ENCODE measurements around the gene CHST4.
"Not testable (repeated sequence)": the region's sequence is repeated elsewhere in the genome, so short reads cannot be mapped to it uniquely, and the experiment has no call there.

The CHST4 gene

DNA sequence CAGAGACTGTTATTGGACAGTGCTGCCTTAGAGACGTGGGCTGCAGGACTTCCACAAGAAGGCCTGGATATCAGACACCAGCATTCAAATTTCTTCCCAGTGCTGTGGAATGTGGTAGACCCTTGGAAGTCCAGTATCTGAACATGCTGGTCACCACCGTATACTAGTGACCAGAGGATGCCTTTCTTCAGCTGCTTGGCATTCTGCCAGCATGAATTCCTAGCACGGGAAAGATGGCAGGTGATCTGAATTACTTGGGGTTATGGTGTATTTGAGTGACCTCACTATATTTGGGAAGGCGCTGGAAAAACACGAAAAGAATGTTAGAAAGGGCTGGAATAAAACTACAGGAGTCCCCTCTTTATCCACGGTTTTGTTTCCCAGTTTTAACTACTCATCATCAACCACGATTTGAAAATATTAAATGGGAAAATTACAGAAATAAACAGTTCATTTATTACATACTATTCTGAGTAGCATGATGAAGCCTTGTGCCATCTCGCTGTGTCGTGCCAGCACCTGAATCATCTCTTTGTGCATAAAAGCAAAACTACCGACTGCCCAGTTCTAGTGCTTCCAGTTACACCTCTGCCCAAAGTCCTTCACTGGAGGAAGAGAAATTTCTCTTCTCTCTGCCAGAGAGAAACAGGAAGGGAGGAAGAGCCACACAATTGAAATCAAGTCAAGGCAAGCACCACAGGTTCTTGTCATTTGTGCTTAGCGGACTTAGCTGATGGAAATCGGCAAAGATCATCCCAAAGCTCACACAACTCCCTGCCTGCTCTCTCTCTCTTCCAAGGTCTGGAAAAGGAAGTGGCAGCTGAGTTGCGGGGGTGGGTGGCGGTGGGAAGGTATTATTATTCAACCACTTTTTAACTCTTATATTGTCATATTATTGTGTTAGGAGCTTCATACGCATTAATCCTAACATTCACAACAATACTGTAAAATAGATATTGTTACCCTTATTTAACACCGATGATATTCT lies 1.4 kb upstream of the CHST4 start:
- no peak for DNase-seq

DNA sequence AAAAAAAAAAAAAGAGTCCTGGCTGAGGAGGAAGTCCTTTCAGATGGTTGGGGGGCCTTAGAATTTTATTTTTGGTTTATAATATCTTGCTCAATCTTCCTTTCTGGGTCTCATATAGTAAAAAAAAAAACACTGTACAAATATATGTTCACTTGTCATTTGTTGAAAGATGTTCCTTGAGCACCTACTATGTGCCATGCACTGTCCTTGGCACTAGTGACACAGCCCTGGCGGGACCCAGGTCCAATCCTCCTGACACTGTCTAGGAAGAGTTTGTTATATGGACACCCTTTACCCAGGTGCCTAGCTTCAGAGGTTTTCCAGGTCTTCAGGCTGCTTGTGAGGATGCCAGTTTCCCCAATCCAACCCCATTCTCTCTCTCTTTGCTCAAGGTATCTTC lies 2.0 kb downstream of the CHST4 start:
- DNase-seq, result no peak

DNA sequence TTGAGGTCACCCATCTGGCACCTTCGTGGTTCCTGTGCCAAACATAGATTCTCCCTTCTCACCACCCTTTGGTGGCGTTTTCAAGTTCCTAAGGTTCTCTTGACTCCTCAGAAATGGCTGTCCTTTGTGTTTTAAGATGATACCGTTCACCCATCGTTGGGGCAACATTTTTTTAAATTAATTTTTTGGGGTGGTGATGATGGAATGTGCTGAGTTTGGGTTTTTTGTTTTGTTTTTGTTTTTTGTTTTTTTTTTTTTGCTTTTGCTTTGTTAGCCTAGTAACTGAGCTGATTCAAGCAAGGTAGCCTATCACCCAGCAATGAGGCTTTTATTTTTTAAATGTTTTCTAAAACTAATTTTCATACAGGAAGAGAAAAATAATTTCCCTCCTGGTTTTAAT lies 2.6 kb downstream of the CHST4 start:
- no peak for DNase-seq

DNA sequence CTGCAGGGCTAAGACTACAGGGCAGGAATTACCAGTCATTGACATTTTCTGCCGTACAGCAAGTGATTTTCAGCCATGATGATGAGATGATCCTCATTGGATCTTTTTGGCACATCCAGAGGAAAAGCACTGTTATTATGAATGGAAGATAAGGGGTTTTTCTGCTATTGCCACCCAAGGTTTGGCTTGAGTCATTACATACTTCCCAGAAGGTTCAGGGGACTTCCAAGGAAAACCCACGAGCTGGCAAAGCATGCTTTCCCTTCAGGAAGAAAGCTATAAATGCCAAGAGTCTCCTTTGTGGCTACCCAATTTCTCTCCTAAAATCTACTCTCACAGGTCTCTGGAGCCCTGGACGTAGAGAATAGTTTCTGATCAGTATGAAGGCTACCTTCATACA lies 6.1 kb downstream of the CHST4 start:
- DNase-seq, result no peak

DNA sequence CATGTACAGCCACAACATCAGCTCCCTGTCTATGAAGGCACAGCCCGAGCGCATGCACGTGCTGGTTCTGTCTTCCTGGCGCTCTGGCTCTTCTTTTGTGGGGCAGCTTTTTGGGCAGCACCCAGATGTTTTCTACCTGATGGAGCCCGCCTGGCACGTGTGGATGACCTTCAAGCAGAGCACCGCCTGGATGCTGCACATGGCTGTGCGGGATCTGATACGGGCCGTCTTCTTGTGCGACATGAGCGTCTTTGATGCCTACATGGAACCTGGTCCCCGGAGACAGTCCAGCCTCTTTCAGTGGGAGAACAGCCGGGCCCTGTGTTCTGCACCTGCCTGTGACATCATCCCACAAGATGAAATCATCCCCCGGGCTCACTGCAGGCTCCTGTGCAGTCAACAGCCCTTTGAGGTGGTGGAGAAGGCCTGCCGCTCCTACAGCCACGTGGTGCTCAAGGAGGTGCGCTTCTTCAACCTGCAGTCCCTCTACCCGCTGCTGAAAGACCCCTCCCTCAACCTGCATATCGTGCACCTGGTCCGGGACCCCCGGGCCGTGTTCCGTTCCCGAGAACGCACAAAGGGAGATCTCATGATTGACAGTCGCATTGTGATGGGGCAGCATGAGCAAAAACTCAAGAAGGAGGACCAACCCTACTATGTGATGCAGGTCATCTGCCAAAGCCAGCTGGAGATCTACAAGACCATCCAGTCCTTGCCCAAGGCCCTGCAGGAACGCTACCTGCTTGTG lies 10.7 kb downstream of the CHST4 start:
- DNase-seq, result no peak

DNA sequence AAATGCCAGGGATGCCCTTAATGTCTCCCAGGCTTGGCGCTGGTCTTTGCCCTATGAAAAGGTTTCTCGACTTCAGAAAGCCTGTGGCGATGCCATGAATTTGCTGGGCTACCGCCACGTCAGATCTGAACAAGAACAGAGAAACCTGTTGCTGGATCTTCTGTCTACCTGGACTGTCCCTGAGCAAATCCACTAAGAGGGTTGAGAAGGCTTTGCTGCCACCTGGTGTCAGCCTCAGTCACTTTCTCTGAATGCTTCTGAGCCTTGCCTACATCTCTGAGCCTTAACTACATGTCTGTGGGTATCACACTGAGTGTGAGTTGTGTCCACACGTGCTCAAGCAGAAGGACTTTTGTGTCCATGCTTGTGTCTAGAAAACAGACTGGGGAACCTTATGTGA lies 11.4 kb downstream of the CHST4 start:
- no peak for DNase-seq

DNA sequence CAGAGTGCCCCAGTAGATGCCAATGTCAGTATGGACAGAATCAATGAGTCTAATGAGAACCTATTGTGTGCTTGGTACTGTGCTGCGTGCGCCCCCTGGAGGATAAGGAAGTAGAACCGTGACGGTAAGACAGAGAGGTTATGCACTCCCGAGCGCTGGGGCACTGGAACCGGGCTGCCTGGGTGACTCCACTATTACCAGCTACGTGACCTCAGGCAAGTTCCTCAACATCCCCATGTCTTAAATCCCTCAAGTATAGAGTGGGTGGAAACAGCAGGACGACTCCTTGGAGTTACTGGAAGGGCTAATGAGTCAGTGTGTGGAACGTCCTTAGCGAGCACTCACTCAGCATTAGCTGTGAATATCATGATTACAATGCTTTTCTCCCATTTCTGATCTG lies 16.2 kb downstream of the CHST4 start:
- DNase-seq, result no peak

DNA sequence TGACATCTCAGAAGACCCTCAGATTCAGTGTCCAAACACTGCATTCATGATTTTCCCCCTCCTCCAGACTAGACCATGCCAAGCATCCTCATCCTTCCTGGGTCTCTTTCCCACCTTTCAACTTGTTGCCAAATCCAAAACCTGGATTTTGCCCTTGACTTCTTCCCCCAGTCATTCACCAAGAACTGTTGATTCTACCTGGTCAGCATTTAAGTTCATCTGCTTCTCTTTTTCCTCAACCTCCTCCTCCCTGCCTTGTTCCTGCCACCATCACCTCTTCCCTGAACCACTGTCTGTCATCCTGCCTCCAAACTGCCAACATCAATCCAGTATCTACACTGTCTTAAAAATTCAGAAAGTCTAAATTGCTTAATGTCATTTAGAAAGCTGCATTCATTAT lies 20.9 kb downstream of the CHST4 start:
- no peak for DNase-seq

DNA sequence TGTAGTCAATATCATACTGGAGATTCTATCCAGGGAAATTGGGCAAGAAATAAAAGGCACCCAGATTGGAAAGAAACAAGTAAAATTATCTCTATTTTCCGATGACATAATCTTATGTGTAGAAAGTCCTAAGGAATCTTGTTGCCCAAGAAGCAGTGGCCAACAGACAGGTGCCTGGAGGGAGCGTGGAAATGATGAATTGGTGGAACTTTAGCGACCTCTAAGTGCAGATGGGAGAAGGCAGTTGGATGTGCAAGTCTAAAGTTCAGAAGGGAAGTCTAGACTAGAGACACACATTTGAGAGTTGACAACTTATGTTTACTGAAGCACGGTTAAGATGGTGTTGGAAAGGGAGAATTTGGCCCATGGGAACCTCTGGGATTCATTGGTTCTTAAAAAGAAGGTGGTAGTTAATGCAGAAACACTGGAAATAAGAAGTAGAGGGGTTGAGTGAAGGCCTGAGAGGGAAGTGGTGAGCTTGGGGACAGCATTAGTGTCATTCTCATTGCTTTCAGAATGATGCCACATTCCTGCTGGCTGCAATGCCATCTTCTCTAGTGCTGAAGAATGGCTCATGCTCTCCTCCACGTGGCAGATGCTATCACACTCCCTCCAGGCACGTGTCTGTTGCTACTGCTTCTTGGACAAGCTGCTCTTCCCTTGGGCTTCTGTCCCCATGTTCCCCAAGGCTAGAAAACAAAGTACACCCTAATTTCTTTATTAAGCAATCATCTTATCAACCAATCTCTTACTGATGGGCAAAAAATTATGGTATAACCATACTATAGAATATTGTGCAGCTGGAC lies 26.7 kb downstream of the CHST4 start:
- no peak for DNase-seq

DNA sequence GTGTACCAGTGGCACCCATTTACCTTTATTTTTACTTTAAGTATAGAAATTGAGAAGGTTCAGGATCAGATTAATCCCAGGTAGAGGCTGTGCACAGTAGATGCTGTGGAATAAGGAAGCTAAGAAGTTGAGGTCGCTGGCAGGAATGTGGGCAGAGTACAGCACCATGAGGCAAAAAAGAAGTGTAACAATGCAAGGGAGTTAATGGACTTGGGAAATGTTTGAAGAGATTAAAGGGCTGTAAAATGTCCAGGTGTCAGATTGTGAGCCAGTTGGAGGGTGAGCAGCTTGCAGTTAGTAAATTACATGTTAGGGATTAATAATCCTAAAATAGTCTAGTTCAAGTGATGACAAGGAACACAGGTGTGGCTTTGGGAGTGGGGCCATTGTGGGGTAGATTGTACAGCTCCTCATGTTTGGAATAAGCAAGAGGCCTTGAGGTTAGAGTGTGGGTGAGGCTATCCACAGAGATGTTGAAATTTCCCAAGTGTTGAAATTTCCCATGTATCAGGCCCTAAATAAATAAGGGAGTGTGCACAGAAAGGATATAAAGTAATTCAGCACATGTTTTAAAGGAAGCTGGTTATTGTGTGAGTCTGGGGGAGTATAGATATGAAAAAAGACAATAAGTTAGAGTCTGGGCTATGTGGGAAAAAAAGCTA lies 29.1 kb downstream of the CHST4 start:
- no peak for DNase-seq

DNA sequence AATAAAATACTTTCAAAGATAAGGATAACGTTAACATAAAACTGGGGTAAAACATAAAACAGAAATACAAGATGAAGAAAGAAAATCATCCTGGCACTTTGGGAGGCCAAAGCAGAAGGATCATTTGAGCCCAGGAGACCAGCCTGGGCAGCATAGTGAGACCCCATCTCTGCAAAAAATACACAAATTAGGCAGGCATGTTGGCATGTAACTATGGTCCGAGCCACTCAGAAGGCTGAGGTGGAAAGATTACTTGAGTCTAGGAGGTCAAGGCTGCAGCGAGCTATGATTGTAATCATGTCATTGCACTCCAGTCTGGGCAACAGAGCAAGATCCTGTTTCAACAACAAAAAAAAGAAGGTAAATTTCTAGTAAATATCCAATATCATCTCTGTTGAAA lies 31.1 kb downstream of the CHST4 start:
- no peak for DNase-seq

DNA sequence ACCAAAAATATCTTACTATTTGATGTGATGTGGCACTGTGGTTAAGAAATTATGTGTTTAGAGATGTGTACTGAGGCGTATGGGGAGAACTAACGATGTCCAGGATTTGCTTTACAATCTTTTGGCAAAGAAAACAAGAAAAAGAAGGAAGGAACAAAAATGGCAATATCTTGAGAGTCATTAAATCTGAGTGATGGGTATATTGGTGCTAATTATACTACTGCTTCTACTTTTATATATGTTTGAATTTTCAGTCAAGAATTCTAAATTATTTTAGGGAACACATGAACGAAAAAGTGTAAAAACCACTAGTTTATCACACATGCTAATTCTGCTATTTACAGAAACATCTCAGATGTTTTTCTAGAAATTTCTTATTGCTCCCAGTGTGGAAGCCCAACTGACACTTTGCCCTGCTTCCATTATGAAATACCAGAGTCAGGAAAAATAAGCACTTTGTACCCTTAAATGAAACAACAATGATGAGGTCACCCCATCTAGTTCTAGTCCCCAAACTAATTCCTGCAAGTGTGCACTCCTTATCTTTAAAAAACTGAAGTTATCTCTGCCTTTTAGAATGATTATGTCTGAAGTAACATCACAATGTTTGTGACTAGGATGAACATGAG lies 31.8 kb downstream of the CHST4 start:
- DNase-seq, result no peak

DNA sequence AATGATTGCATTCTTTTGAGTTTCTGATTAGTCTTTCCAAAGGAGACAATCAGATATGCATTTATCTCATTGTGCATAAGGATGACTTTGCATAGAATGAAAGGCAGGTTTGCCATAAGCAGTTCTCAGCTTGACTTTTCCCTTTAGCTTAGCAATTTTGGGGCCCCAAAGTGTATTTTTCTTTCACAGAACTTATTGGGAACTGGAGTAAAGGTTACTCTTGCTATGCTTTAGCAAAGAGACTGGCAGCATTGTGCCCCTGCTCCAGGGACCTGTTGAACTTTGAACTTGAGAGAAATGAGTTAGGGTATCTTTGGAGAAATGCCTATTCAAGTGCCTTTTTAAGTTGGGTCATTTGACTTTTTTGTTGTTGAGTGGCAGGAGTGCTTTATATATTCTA lies 33.6 kb downstream of the CHST4 start:
- no peak for DNase-seq

DNA sequence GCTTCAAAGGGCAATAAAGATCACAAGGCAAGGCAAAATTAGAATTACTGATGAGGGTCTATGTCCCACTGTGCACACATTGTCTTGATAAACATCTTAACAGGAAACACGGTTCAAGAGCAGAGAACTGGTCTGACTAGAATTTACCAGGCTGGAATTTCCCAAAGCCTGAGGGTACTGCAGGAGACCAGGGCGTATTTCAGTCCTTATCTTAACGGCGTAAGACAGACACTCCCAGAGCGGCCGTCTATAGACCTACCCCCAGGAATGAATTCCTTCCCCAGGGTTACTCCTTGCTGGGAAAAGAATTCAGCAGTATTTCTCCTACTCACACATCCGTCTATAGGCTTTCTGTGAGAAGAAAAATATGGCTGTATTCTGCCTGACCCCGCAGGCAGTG lies 35.7 kb downstream of the CHST4 start:
- DNase-seq, result not testable (repeated sequence)

DNA sequence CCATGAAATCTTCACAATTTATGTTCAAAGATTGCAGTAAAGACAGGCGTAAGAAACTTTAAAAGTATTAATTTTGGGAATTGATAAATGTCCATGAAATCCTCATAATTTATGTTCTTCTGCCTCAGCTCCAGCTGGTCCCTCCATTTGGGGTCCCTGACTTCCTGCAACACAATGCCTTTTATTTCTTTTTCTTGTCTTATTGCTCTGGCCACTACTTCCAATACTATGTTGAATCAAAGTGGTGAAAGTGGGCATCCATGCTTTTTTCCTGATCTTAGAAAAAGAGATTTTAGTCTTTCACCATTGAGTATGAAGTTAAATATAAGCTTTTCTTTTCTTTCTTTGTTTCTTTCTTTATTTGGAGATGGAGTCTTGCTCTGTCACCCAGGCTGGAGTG lies 36.3 kb downstream of the CHST4 start:
- no peak for DNase-seq

DNA sequence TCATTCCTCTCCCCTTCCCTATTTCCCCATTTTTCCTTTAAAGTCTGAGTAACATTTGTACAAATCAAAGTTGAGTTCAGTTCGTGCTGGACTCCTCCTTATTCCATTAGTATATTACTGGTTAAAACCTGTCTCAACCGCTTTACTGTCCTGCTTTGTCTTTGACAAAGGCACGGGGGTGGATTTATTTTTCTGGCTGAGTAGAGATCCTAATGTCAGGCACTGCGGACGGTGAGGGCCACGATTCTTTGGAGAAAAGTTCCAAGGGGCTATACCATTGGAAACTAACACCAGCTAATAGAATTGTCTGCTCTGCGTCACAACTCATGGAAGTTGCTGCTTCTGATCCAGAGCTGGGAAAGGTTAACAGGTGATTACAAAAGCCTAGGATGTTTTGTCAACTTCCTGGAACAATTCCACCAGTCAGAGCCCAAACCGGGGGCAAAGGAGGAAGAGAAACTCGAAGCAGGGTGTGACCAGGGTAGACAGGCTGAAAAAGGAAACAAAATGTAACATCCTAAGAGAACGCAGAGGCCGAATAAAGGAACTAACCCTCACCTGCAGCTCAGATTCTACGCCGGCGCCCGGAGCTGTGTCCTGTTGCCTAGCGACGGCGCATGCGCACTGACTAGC lies 38.2 kb downstream of the CHST4 start:
- DNase-seq, result no peak

DNA sequence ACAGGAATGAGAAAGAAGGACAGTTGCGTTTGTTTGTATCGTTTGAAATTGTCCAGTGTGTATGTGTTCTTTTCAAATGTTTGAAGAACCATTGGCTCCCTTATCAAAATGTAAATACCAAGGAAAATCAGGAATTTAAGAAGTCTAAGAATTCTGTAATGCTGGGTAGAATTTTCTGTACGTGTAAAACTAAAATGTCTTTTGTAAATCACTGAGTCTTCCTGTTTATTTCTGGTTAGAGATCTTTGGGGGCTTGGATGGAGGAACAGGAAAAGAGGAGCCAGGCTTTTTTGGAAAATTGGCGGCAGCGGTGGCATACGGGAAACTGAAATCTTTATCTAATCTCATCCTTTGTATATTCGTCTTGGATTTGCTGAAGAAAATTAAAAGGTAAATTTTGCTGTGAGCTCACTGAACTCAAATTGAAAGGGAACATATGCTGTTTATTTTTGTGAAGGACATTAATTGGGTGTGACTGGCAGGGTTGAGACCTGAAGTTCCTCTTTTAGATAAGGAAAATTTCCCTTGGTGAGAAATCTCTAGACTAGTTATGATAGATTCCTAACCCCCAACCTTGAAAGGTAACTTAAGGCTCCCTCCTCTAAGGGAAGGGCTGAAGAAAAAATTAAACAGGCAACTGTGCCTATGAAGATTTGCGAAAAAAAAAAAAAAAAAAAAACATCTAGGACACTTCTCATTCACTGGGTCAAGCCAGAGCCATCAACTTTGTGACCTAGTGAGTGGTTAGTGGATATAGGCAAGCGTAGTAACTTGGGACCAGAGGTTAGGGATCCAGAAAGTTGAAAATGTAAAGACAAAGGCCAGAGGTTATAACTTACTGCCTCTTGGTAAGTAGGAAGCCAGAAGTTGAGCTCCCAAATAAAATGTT lies 39.8 kb downstream of the CHST4 start:
- DNase-seq, result no peak

DNA sequence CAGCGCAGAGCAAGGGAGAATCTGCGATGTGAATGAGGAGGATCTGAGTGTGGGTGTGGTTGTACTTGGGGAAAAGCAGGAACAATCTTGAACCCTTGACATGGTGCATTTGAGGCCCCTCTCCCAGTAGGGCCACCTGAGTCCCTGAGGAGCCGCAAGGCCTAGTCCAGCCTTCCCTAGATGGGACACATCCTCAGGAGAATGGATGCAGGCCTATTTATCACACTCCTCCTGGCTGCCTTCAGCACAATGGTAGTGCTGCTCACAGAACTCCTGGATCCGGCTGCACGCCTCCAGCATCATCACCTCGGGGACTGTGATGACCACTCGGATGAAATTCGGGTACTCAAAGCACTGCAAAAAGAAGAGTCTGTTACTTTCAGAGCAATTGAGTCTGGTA lies 41.7 kb downstream of the CHST4 start:
- DNase-seq, result no peak

DNA sequence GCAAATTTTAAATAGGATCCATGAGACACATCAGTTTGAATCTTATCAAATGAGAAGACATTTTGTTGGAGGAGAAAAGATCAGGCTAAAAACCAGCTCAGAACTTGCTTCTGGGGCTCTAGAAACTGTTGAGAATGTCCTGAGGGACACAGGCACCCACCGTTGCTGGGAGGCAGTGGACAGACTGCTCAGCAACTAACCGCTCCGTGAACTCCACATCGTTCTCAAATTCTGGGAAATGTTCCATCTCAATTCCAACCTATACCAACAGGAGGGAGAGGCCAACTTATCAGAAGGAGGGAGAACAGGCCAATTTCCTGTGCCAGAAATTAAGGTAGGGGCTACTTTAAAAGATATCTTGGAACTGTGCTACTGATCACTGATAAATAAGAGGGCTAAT lies 42.3 kb downstream of the CHST4 start:
- DNase-seq, result no peak

DNA sequence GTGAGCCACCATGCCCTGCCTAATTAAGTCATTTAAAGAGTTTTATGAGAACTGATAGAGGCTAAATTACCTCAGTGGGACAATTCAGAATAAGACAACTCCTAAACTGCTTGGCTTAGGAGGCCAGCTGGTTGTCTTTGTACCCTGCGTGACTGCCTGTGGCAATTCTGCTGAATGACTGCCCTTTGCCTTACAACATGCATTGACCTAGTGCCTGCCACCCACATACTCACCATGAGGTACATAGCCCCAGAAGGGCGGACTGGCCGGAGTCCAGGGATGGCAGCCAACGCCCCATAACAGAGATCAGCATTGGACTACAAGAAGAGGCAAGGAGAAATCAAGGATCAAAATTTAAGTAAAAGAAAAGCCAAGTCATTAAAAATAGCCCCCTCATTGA lies 43.4 kb downstream of the CHST4 start:
- DNase-seq, result no peak

DNA sequence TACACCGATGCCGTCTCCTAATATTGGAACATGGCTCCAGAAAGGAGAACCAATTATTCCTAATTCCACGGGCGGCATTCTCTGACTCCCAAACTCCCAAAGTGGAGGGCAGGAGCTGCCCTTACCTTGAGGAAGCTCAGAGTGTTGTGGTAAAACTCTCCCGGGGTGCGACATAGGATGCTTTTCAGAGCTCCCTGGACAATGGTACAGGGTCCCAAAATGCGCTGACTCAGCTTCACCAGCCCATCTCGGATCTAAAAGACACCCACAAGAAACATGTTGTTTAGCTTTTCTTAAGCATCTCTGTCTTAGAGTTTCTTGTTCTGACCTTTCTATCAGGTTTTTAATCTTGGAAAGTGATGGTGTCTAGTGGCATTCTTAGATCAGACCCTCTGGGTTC lies 43.9 kb downstream of the CHST4 start:
- no peak for DNase-seq
